ENCODE data around the gene PLEKHJ1.
"Not testable (repeated sequence)": the region's sequence is repeated elsewhere in the genome, so short reads cannot be mapped to it uniquely, and the experiment has no call there.

Gene PLEKHJ1

GRCh38 chr19:2236314-2237050, at the start of gene PLEKHJ1, which contains the start of gene SF3A2:
Gene PLEKHJ1, minus strand, starts transcription at chr19:2236329. Its CDS starts 81 bp downstream, at chr19:2236248.
Gene SF3A2, plus strand, starts transcription at chr19:2236824. Its CDS starts 6,595 bp downstream, at chr19:2243419.
- Histone ChIP-seq H3K4me3 (ENCODE audit: low read depth in 1 of 2, low read length in 1 of 2) (peak within 1 kb of the TSS; percentile 78 to 94), H3K9me3 (no peaks in the 10 kb centered on the region), H3K4me1 (ENCODE audit: control insufficient read depth in 1 of 2, insufficient read depth in 1 of 2, low read depth in 1 of 2, low read length in 1 of 2) (peaks cover 52 to 60% of the 10 kb centered on the region in 2 experiments), H3K27ac (peak within 1 kb of the TSS; percentile 97), H3K27me3 (no peaks in the 10 kb centered on the region), H3K36me3 (peaks cover 26% of the 10 kb centered on the region)
- TF ChIP-seq CTCF (IDR thresholded peaks at IDR 0.05), result peak; percentile 100

- no peaks in the 10 kb centered on the region for H3K9me3 ChIP-seq
- peaks cover 82 to 88% of the 10 kb centered on the region in 2 experiments for H3K4me1 ChIP-seq (ENCODE audit: control insufficient read depth in 1 of 2, insufficient read depth in 1 of 2, low read depth in 1 of 2, low read length in 1 of 2)
- H3K36me3 ChIP-seq, result peaks cover 7% of the 10 kb centered on the region
- peak overlapping the region; percentile 99 for H3K27ac ChIP-seq
- H3K27me3 ChIP-seq, result no peaks in the 10 kb centered on the region
- no peak overlapping the region for H3K4me3 ChIP-seq (ENCODE audit: low read depth in 1 of 2, low read length in 1 of 2)
- no peak for TF ChIP-seq CTCF (IDR thresholded peaks at IDR 0.05)
These were observed 47.8 kb upstream of the PLEKHJ1 start for GRCh38 chr19:2283835-2284507.

- Histone ChIP-seq H3K9me3 (no peaks in the 10 kb centered on the region), H3K27ac (peak overlapping the region; percentile 99), H3K4me3 (ENCODE audit: low read depth in 1 of 2, low read length in 1 of 2) (peak overlapping the region; percentile 83 to 92), H3K36me3 (peaks cover 18% of the 10 kb centered on the region), H3K27me3 (no peaks in the 10 kb centered on the region), H3K4me1 (ENCODE audit: control insufficient read depth in 1 of 2, insufficient read depth in 1 of 2, low read depth in 1 of 2, low read length in 1 of 2) (peaks cover 79 to 84% of the 10 kb centered on the region in 2 experiments)
- no peak for TF ChIP-seq CTCF (IDR thresholded peaks at IDR 0.05)
These were observed 46.7 kb upstream of the PLEKHJ1 start for GRCh38 chr19:2282862-2283237.

- peak within 1 kb of the TSS; percentile 99 for H3K27ac ChIP-seq
- H3K27me3 ChIP-seq, result no peaks in the 10 kb centered on the region
- peaks cover 77 to 79% of the 10 kb centered on the region in 2 experiments for H3K4me1 ChIP-seq (ENCODE audit: control insufficient read depth in 1 of 2, insufficient read depth in 1 of 2, low read depth in 1 of 2, low read length in 1 of 2)
- H3K9me3 ChIP-seq, result no peaks in the 10 kb centered on the region
- TF ChIP-seq CTCF (IDR thresholded peaks at IDR 0.05), result peak; percentile 32
- H3K36me3 ChIP-seq, result peaks cover 24% of the 10 kb centered on the region
- peak within 1 kb of the TSS; percentile 83 to 92 for H3K4me3 ChIP-seq (ENCODE audit: low read depth in 1 of 2, low read length in 1 of 2)
These were observed 46.1 kb upstream of the PLEKHJ1 start, which contains the start of gene PEAK3 for GRCh38 chr19:2282062-2282861. Gene PEAK3, minus strand, starts transcription at chr19:2282175. Its CDS starts 1,244 bp downstream, at chr19:2280931.

- H3K27me3 ChIP-seq, H3K9me3 ChIP-seq: not testable (repeated sequence)
- peaks cover 32% of the 10 kb centered on the region for H3K36me3 ChIP-seq
- H3K27ac ChIP-seq, result peak overlapping the region; percentile 99
- peaks cover 77 to 79% of the 10 kb centered on the region in 2 experiments for H3K4me1 ChIP-seq (ENCODE audit: control insufficient read depth in 1 of 2, insufficient read depth in 1 of 2, low read depth in 1 of 2, low read length in 1 of 2)
- H3K4me3 ChIP-seq (ENCODE audit: low read depth in 1 of 2, low read length in 1 of 2), result peak overlapping the region; percentile 83 to 92
These were observed 45.3 kb upstream of the PLEKHJ1 start for GRCh38 chr19:2281265-2282061.
